Measurements from ENCODE around the gene TMEM271. TPM values are rescaled to one million over a fixed set of nuclear protein-coding genes. Genes with fewer than 3 reads are reported as not detected.

The TMEM271 gene
- total RNA-seq, 2 donors from 2014 or later = not detected

GRCh38 chr4:605702-606425 is 29.8 kb upstream of the TMEM271 start:
- Histone ChIP-seq H3K36me3 (no peaks in the 10 kb centered on the region), H3K27ac (no peak overlapping the region), H3K4me1 (ENCODE audit: control insufficient read depth in 1 of 2, low read depth in 2 of 2) (no peaks in the 10 kb centered on the region), H3K4me3 (no peak overlapping the region), H3K9me3 (no peaks in the 10 kb centered on the region), H3K27me3 (replicated peaks; ENCODE audit: insufficient read depth) (no peaks in the 10 kb centered on the region)
- no peak for ATAC-seq (ENCODE audit: insufficient number of reproducible peaks, low FRiP score, low read depth)
- no peak for DNase-seq (ENCODE audit: low spot score)
- TF ChIP-seq CTCF (IDR thresholded peaks at IDR 0.05) = no peak

- Histone ChIP-seq H3K27me3 (replicated peaks; ENCODE audit: insufficient read depth) (no peaks in the 10 kb centered on the region), H3K4me1 (ENCODE audit: control insufficient read depth in 1 of 2, low read depth in 2 of 2) (no peaks in the 10 kb centered on the region), H3K27ac (no peak overlapping the region), H3K36me3 (no peaks in the 10 kb centered on the region), H3K4me3 (no peak overlapping the region), H3K9me3 (no peaks in the 10 kb centered on the region)
- ATAC-seq (ENCODE audit: insufficient number of reproducible peaks, low FRiP score, low read depth) = no peak
- no peak for DNase-seq (ENCODE audit: low spot score)
- TF ChIP-seq CTCF (IDR thresholded peaks at IDR 0.05) = no peak
Observed at GRCh38 chr4:604131-604530, 28.0 kb upstream of the TMEM271 start.

GRCh38 chr4:602559-602942 is 26.5 kb upstream of the TMEM271 start:
- no peak for ATAC-seq (ENCODE audit: insufficient number of reproducible peaks, low FRiP score, low read depth)

GRCh38 chr4:601612-602558 is 25.8 kb upstream of the TMEM271 start:
- H3K9me3 ChIP-seq = no peaks in the 10 kb centered on the region
- H3K27me3 ChIP-seq (replicated peaks; ENCODE audit: insufficient read depth) = no peaks in the 10 kb centered on the region
- no peak for TF ChIP-seq CTCF (IDR thresholded peaks at IDR 0.05)
- no peak for DNase-seq (ENCODE audit: low spot score)
- no peaks in the 10 kb centered on the region for H3K4me1 ChIP-seq (ENCODE audit: control insufficient read depth in 1 of 2, low read depth in 2 of 2)
- no peaks in the 10 kb centered on the region for H3K36me3 ChIP-seq
- no peak for ATAC-seq (ENCODE audit: insufficient number of reproducible peaks, low FRiP score, low read depth)
- no peak overlapping the region for H3K27ac ChIP-seq
- no peak overlapping the region for H3K4me3 ChIP-seq

More at GRCh38 chr4:602559-602942, 26.5 kb upstream of the TMEM271 start:
- no peak overlapping the region for H3K27ac ChIP-seq
- H3K27me3 ChIP-seq (replicated peaks; ENCODE audit: insufficient read depth) = no peaks in the 10 kb centered on the region
- no peaks in the 10 kb centered on the region for H3K4me1 ChIP-seq (ENCODE audit: control insufficient read depth in 1 of 2, low read depth in 2 of 2)
- no peak for DNase-seq (ENCODE audit: low spot score)
- no peaks in the 10 kb centered on the region for H3K9me3 ChIP-seq
- H3K36me3 ChIP-seq = no peaks in the 10 kb centered on the region
- H3K4me3 ChIP-seq = no peak overlapping the region
- TF ChIP-seq CTCF (IDR thresholded peaks at IDR 0.05) = no peak

- Histone ChIP-seq H3K4me3 (no peak overlapping the region), H3K4me1 (ENCODE audit: control insufficient read depth in 1 of 2, low read depth in 2 of 2) (no peaks in the 10 kb centered on the region), H3K27ac (no peak overlapping the region), H3K27me3 (replicated peaks; ENCODE audit: insufficient read depth) (no peaks in the 10 kb centered on the region), H3K9me3 (no peaks in the 10 kb centered on the region), H3K36me3 (no peaks in the 10 kb centered on the region)
- DNase-seq (ENCODE audit: low spot score) (no peak), ATAC-seq (ENCODE audit: insufficient number of reproducible peaks, low FRiP score, low read depth) (no peak)
- TF ChIP-seq CTCF (IDR thresholded peaks at IDR 0.05) = no peak
Observed at GRCh38 chr4:600850-601515, 24.9 kb upstream of the TMEM271 start.

Data from thoracic aorta (tissue), 2 donors.